HepG2 (cell line): Measurements from ENCODE around the gene CHMP4B. TPM values are rescaled to one million over a fixed set of nuclear protein-coding genes. Genes with fewer than 3 reads are reported as not detected.
A peak's percentile ranks its signal among the peaks of the same experiment; 100 is the strongest.

Experiments used
- ATAC-seq: fragments of 200-7000 bp; cut with Tn5 transposase; 3 replicates; pipeline ENCODE4 v1.9.1; 2020; ENCODE audit warnings: mild to moderate bottlenecking, moderate library complexity
- BruUV-seq: library from RNA; stranded (reverse); fragments of 400-500 nt; replicated peaks from 2 replicates; lab custom pipeline; 2021; lab: Mats Ljungman, UMichigan
- CTCF ChIA-PET: fragments of 300-600 bp; formaldehyde crosslinking; extraction: SDS; loops from one replicate; lab custom pipeline; 2021; ENCODE audit warnings: low total read pairs, inconsistent platforms, low intra/inter-chr PET ratio; lab: Yijun Ruan, JAX
- POLR2A ChIA-PET: fragments of 350-600 bp; sonication (Branson Sonifier 250); formaldehyde crosslinking; loops from one replicate; lab custom pipeline; 2020; ENCODE audit warnings: antibody characterized with exemption, inconsistent platforms; lab: Yijun Ruan, JAX
- DNase-seq: peaks from one replicate; pipeline ENCODE4 v3.0.0-alpha.2; 2015; ENCODE audit warnings: low spot score
- FAIRE-seq: peaks from 3 replicates; lab custom pipeline; 2011; peaks lifted over from hg19 to GRCh38; lab: Jason Lieb, UNC
- H2AFZ ChIP-seq: one replicate; pipeline ENCODE4 v1.6.1; 2011; ENCODE audit warnings: low read length, inconsistent platforms
- H3K27ac ChIP-seq: fragments of 300-600 bp; 3 replicates; pipeline ENCODE4 v1.8.0; 2011; ENCODE audit warnings: mixed run types, mild to moderate bottlenecking, mixed read lengths, low read length, inconsistent platforms; ENCODE audit not compliant: insufficient read depth; ENCODE audit errors: extremely low read length
- H3K27me3 ChIP-seq, 2 experiments: fragments of 200-600 bp in 1 of 2; 2 replicates in 1 of 2; 3 replicates in 1 of 2; pipeline versions ENCODE4 v1.6.0 to v1.8.0; 2011; ENCODE audit warnings: low read length in 2 of 2, mild to moderate bottlenecking in 2 of 2, moderate library complexity in 2 of 2, inconsistent platforms in 1 of 2; ENCODE audit not compliant: insufficient read depth in 2 of 2, control insufficient read depth in 1 of 2
- H3K36me3 ChIP-seq, 2 experiments: fragments of 200-600 bp in 1 of 2; replicated peaks in 1 of 2; 2 replicates in 1 of 2; 3 replicates in 1 of 2; pipeline versions ENCODE4 v1.5.1 to v1.8.0; 2011; ENCODE audit warnings: low read length in 2 of 2, inconsistent platforms in 1 of 2; ENCODE audit not compliant: insufficient read depth in 2 of 2, control insufficient read depth in 1 of 2
- H3K4me1 ChIP-seq: 2 replicates; pipeline ENCODE4 v1.5.1; 2012; ENCODE audit warnings: low read length, inconsistent platforms; ENCODE audit not compliant: insufficient read depth
- H3K4me2 ChIP-seq: 2 replicates; pipeline ENCODE4 v1.6.0; 2011; ENCODE audit warnings: low read depth, low read length, inconsistent platforms
- H3K4me3 ChIP-seq, 3 experiments: fragments of 200-600 bp in 1 of 3; sonication (generic), shearing (Covaris generic) in 1 of 3; replicated peaks in 1 of 3; 2 replicates each; pipeline ENCODE4 v1.5.1; 2011 to 2016; ENCODE audit warnings: low read length in 3 of 3, inconsistent platforms in 2 of 3, low read depth in 2 of 3, mild to moderate bottlenecking in 2 of 3, control low read depth in 1 of 3, mixed read lengths in 1 of 3; ENCODE audit not compliant: insufficient read depth in 1 of 3
- H3K79me2 ChIP-seq: one replicate; pipeline ENCODE4 v1.6.1; 2011; ENCODE audit warnings: low read length, inconsistent platforms; ENCODE audit not compliant: insufficient read depth
- H3K9ac ChIP-seq: 2 replicates; pipeline ENCODE4 v1.6.0; 2011; ENCODE audit warnings: mild to moderate bottlenecking, low read depth, low read length, inconsistent platforms; ENCODE audit not compliant: insufficient read depth
- H3K9me3 ChIP-seq: 2 replicates; pipeline ENCODE4 v1.5.1; 2012; ENCODE audit warnings: mild to moderate bottlenecking, low read length
- H4K20me1 ChIP-seq: 2 replicates; pipeline ENCODE4 v1.6.0; 2011; ENCODE audit warnings: inconsistent platforms, mild to moderate bottlenecking, low read length, moderate library complexity; ENCODE audit not compliant: insufficient read depth
- FOXA3 ChIP-seq: IDR thresholded peaks from 2 replicates; pipeline ENCODE4 v1.6.1; 2016; ENCODE audit warnings: missing genetic modification reagents, missing compliant biosample characterization
- HMGXB4 ChIP-seq, 2 experiments: sonication (generic) in 1 of 2; formaldehyde crosslinking in 1 of 2; IDR thresholded peaks; 2 replicates each; pipeline versions ENCODE4 v1.4.0 to v1.6.1; 2018 to 2020; ENCODE audit warnings: missing genetic modification reagents in 2 of 2, borderline replicate concordance in 1 of 2, low read depth in 1 of 2, mild to moderate bottlenecking in 1 of 2, missing biosample characterization in 1 of 2
- IRF1 ChIP-seq: sonication (generic); formaldehyde crosslinking; IDR thresholded peaks from 2 replicates; pipeline ENCODE4 v1.4.0; 2020; ENCODE audit warnings: low read depth, mild to moderate bottlenecking, missing genetic modification reagents
- ISL2 ChIP-seq: sonication (generic); formaldehyde crosslinking; IDR thresholded peaks from 2 replicates; pipeline ENCODE4 v1.5.0; 2020; ENCODE audit warnings: missing genetic modification reagents
- NFAT5 ChIP-seq: sonication (generic); formaldehyde crosslinking; IDR thresholded peaks from 2 replicates; pipeline ENCODE4 v1.4.0; 2020; ENCODE audit warnings: missing genetic modification reagents
- PITX1 ChIP-seq: sonication (generic); formaldehyde crosslinking; IDR thresholded peaks from 2 replicates; pipeline ENCODE4 v1.5.1; 2020; ENCODE audit warnings: mild to moderate bottlenecking, missing genetic modification reagents
- POLR2AphosphoS2 ChIP-seq: IDR thresholded peaks from 2 replicates; pipeline ENCODE4 v1.6.1; 2011; ENCODE audit warnings: low read depth, low read length, improper control_type of control experiment
- RFX3 ChIP-seq: IDR thresholded peaks from 2 replicates; pipeline ENCODE4 v1.6.1; 2016; ENCODE audit warnings: missing biosample characterization, missing genetic modification reagents
- SMARCE1 ChIP-seq: fragments of 450-650 bp; IDR thresholded peaks from 2 replicates; pipeline ENCODE4 v1.6.1; 2017; ENCODE audit warnings: borderline replicate concordance
- SSRP1 ChIP-seq: IDR thresholded peaks from 2 replicates; pipeline ENCODE4 v1.6.1; 2016; ENCODE audit warnings: control low read depth
- TOE1 ChIP-seq: sonication (generic); formaldehyde crosslinking; IDR thresholded peaks from 2 replicates; pipeline ENCODE4 v1.4.0; 2020; ENCODE audit warnings: mild to moderate bottlenecking, missing genetic modification reagents
- ZNF34 ChIP-seq: sonication (generic); formaldehyde crosslinking; IDR thresholded peaks from 2 replicates; pipeline ENCODE4 v1.4.0; 2020; ENCODE audit warnings: mild to moderate bottlenecking, missing genetic modification reagents, borderline replicate concordance
- ZNF414 ChIP-seq: sonication (generic); formaldehyde crosslinking; IDR thresholded peaks from 2 replicates; pipeline ENCODE4 v1.5.0; 2020; ENCODE audit warnings: missing genetic modification reagents
- ZNF432 ChIP-seq: sonication (generic); formaldehyde crosslinking; IDR thresholded peaks from 2 replicates; pipeline ENCODE4 v1.5.0; 2020; ENCODE audit warnings: missing genetic modification reagents, mild to moderate bottlenecking, borderline replicate concordance
- WGBS: methylation state at CpG from one replicate; pipeline ENCODE4 v1.1.6; 2017; ENCODE audit warnings: low lambda C conversion rate; 5-methylcytosine and 5-hydroxymethylcytosine counted together
- in situ Hi-C: cut with HindIII; loops from 2 replicates; pipeline ENCODE4 v1.10.0; 2017; ENCODE audit warnings: low pct_unique_long_range_greater_than_20kb; ENCODE audit not compliant: extremely low pct_ligation_motif_present
- intact Hi-C: fragments of 100-400 bp; cut with micrococcal nuclease; formaldehyde crosslinking; loops from one replicate; pipeline ENCODE4 v1.10.0; 2022; ENCODE audit not compliant: unreplicated experiment
- polyA plus RNA-seq, 8 experiments: library from polyadenylated mRNA; depleted of rRNA in 3 of 8; stranded (reverse) in 7 of 8; unstranded in 1 of 8; fragments of >200 nt; fragmentation: Illumina TruSeq in 4 of 8; extraction: Trizol in 4 of 8; gene quantifications; 2 replicates each; pipeline versions ENCODE4 v1.2.1 to v1.2.3, GENCODE V29; 2011 to 2016; ENCODE audit warnings: low read depth in 4 of 8, missing spikeins in 1 of 8, mixed read lengths in 1 of 8; ENCODE audit not compliant: insufficient read depth in 1 of 8
- total RNA-seq, 5 experiments: library from RNA; depleted of rRNA; stranded (reverse); fragments of >200 nt; fragmentation: Illumina TruSeq; extraction: Trizol; gene quantifications; 2 replicates each; pipeline ENCODE4 v1.2.3, GENCODE V29; 2016; ENCODE audit warnings: low read depth in 1 of 5

Gene CHMP4B
- total and polyA plus RNA-seq, 2 of the 13 experiments (the other 11 are each of a cell fraction or from before 2014, with no cell fraction given) = 40.1 to 45.6 TPM

- BruUV-seq = no TSS peak
- no peak for FAIRE-seq
- intact Hi-C loops = loop anchor here (5.0 kb wide), 3 partner anchors 48 to 298 kb away; partner anchors contain the start of genes E2F1 and EIF2S2
- TF ChIP-seq RFX3 (CRISPR knock-in tag) (no peak), HMGXB4 (CRISPR knock-in tag; IDR thresholded peaks at IDR 0.05; ENCODE audit: borderline replicate concordance in 1 of 2, low read depth in 1 of 2) (no peak), SSRP1 (0 out of 2 replicates have a peak, but pooled peaks have one; percentile 77), ISL2 (CRISPR knock-in tag) (no peak), POLR2AphosphoS2 (no peak), ZNF34 (CRISPR knock-in tag) (no peak), IRF1 (CRISPR knock-in tag) (no peak), NFAT5 (CRISPR knock-in tag) (no peak), PITX1 (CRISPR knock-in tag) (0 out of 2 replicates have a peak, but pooled peaks have one; percentile 26), ZNF414 (no peak), FOXA3 (no peak; the same call in 1 of the 2 replicates), SMARCE1 (no peak), TOE1 (CRISPR knock-in tag) (no peak), ZNF432 (CRISPR knock-in tag) (no peak)
These were observed 3.1 kb downstream of the CHMP4B start for GRCh38 chr20:33814238-33814712.

More at GRCh38 chr20:33814238-33814712, 3.1 kb downstream of the CHMP4B start:
- Histone ChIP-seq H3K4me2 (peak overlapping the region; percentile 54), H3K4me3 (peak overlapping the region in 1 of 3 experiments; percentile 35; a peak in 2 of 6 replicates), H3K36me3 (peaks cover 9 to 21% of the 10 kb centered on the region in 2 experiments; a peak in 3 of 5 replicates), H3K9me3 (no peaks in the 10 kb centered on the region), H3K9ac (peak overlapping the region; percentile 8), H3K79me2 (peaks cover 75% of the 10 kb centered on the region), H3K27ac (peak overlapping the region; percentile 33), H2AFZ (no peak overlapping the region), H3K4me1 (peaks cover 47% of the 10 kb centered on the region), H3K27me3 (no peaks in the 10 kb centered on the region; a peak in 1 of 5 replicates), H4K20me1 (peaks cover 23% of the 10 kb centered on the region)
- ChIA-PET POLR2A (interaction anchor here (0.6 to 6.6 kb wide), 7 partner anchors 11 to 179 kb away, joined by 3 to 140 read pairs (median 6); partner anchors contain the start of genes RALY and ZNF341), CTCF (no interaction called here)
- WGBS = 31% methylated on average over 5 of the region's 5 CpGs
- in situ Hi-C loops = no loop called here
- ATAC-seq = no peak
- DNase-seq = no peak
